H1 (cell line): ENCODE results near the gene HDAC8. TPM values are rescaled to one million over a fixed set of nuclear protein-coding genes. Genes with fewer than 3 reads are reported as not detected.

Experiments used
- CTCF ChIA-PET: fragments of 300-600 bp; sonication (Branson Sonifier 250); formaldehyde crosslinking; loops from one replicate; lab custom pipeline; 2021; ENCODE audit not compliant: partially characterized antibody; lab: Charles Lee
- POLR2A ChIA-PET: fragments of 300-600 bp; sonication (Branson Sonifier 250); formaldehyde crosslinking; loops from one replicate; lab custom pipeline; 2021; ENCODE audit warnings: inconsistent platforms; ENCODE audit not compliant: partially characterized antibody; lab: Charles Lee
- DNase-seq, 2 experiments: peaks; one replicate each; pipeline versions ENCODE4 v3.0.0 to v3.0.0-alpha.2; 2010 to 2022; ENCODE audit warnings: low spot score in 2 of 2, low read depth in 1 of 2, mixed read lengths in 1 of 2
- FAIRE-seq: peaks from 2 replicates; lab custom pipeline; 2011; peaks lifted over from hg19 to GRCh38; lab: Jason Lieb, UNC
- H2AFZ ChIP-seq: 2 replicates; pipeline ENCODE4 v1.8.1; 2012; ENCODE audit warnings: low read length, inconsistent platforms
- H2AK5ac ChIP-seq: 2 replicates; pipeline ENCODE4 v1.6.1; 2013; ENCODE audit warnings: low read depth, low read length
- H2BK120ac ChIP-seq: replicated peaks from 2 replicates; pipeline ENCODE3; 2013; ENCODE audit warnings: low read depth, low read length, inconsistent platforms
- H2BK12ac ChIP-seq: 2 replicates; pipeline ENCODE4 v1.6.1; 2013; ENCODE audit warnings: low read depth, low read length
- H2BK15ac ChIP-seq: 2 replicates; pipeline ENCODE4 v1.6.1; 2013; ENCODE audit warnings: low read length
- H2BK20ac ChIP-seq: 2 replicates; pipeline ENCODE4 v1.6.1; 2013; ENCODE audit warnings: low read length
- H2BK5ac ChIP-seq: 2 replicates; pipeline ENCODE4 v1.6.1; 2013; ENCODE audit warnings: low read depth, low read length
- H3K14ac ChIP-seq: 2 replicates; pipeline ENCODE4 v1.6.1; 2013; ENCODE audit warnings: inconsistent platforms; ENCODE audit not compliant: insufficient read length
- H3K18ac ChIP-seq: 2 replicates; pipeline ENCODE4 v1.6.1; 2013; ENCODE audit warnings: low read length; ENCODE audit errors: extremely low read depth
- H3K23ac ChIP-seq: 2 replicates; pipeline ENCODE4 v1.6.1; 2013; ENCODE audit warnings: inconsistent platforms; ENCODE audit not compliant: insufficient read length
- H3K23me2 ChIP-seq: 2 replicates; pipeline ENCODE4 v1.6.1; 2013; ENCODE audit warnings: low read depth, low read length
- H3K27ac ChIP-seq: 2 replicates; pipeline ENCODE4 v1.6.1; 2011; ENCODE audit warnings: low read depth, low read length, inconsistent platforms
- H3K27me3 ChIP-seq, 4 experiments: replicated peaks in 1 of 4; 1 replicate in 1 of 4; 2 replicates in 3 of 4; pipeline versions ENCODE4 v1.6.1 to v1.8.1; 2011 to 2013; ENCODE audit warnings: low read length in 3 of 4, mild to moderate bottlenecking in 3 of 4, inconsistent platforms in 2 of 4, mixed read lengths in 2 of 4, moderate library complexity in 1 of 4; ENCODE audit not compliant: control insufficient read depth in 3 of 4, insufficient read depth in 3 of 4; ENCODE audit errors: extremely low read depth in 1 of 4
- H3K36me3 ChIP-seq, 4 experiments: 2 replicates each; pipeline versions ENCODE4 v1.6.1 to v1.8.1; 2011 to 2013; ENCODE audit warnings: mild to moderate bottlenecking in 4 of 4, low read length in 3 of 4, moderate library complexity in 2 of 4, control low read depth in 1 of 4, inconsistent platforms in 1 of 4; ENCODE audit not compliant: insufficient read depth in 4 of 4, control insufficient read depth in 2 of 4
- H3K4ac ChIP-seq: replicated peaks from 2 replicates; pipeline ENCODE3; 2013; ENCODE audit warnings: low read length, low read depth, mixed read lengths, inconsistent platforms; ENCODE audit not compliant: insufficient read length
- H3K4me1 ChIP-seq, 4 experiments: replicated peaks in 1 of 4; 1 replicate in 1 of 4; 2 replicates in 3 of 4; pipeline versions ENCODE4 v1.6.1 to v1.8.1; 2011 to 2013; ENCODE audit warnings: low read length in 3 of 4, inconsistent platforms in 2 of 4, mixed read lengths in 1 of 4; ENCODE audit not compliant: insufficient read depth in 4 of 4, control insufficient read depth in 3 of 4
- H3K4me2 ChIP-seq, 2 experiments: 2 replicates each; pipeline versions ENCODE4 v1.6.1 to v1.8.1; 2011 to 2013; ENCODE audit warnings: low read depth in 2 of 2, low read length in 2 of 2, control low read depth in 1 of 2, inconsistent platforms in 1 of 2, mild to moderate bottlenecking in 1 of 2; ENCODE audit not compliant: insufficient read depth in 1 of 2
- H3K4me3 ChIP-seq, 4 experiments: fragments of 200-600, 300-600 bp in 1 of 4; sonication (generic), shearing (Covaris generic), sonication (Bioruptor Twin) in 1 of 4; 2 replicates each; pipeline versions ENCODE4 v1.5.1 to v1.8.1; 2011 to 2016; ENCODE audit warnings: low read length in 4 of 4, low read depth in 3 of 4, control low read depth in 2 of 4, inconsistent platforms in 2 of 4, mild to moderate bottlenecking in 2 of 4, mixed read lengths in 1 of 4, moderate library complexity in 1 of 4; ENCODE audit not compliant: insufficient read depth in 2 of 4; ENCODE audit errors: extremely low read depth in 1 of 4
- H3K56ac ChIP-seq: replicated peaks from 2 replicates; pipeline ENCODE3; 2013; ENCODE audit warnings: low read depth, mild to moderate bottlenecking, mixed read lengths, low read length, inconsistent platforms; ENCODE audit not compliant: insufficient read length
- H3K79me1 ChIP-seq: 2 replicates; pipeline ENCODE4 v1.6.1; 2013; ENCODE audit warnings: low read depth, low read length, control low read depth
- H3K79me2 ChIP-seq, 2 experiments: 2 replicates each; pipeline versions ENCODE4 v1.6.1 to v1.8.1; 2012 to 2013; ENCODE audit warnings: low read length in 2 of 2, mild to moderate bottlenecking in 2 of 2, inconsistent platforms in 1 of 2; ENCODE audit not compliant: insufficient read depth in 2 of 2, control insufficient read depth in 1 of 2
- H3K9ac ChIP-seq, 4 experiments: replicated peaks in 1 of 4; 1 replicate in 1 of 4; 2 replicates in 3 of 4; pipeline versions ENCODE4 v1.6.1 to v1.8.1; 2011 to 2013; ENCODE audit warnings: low read depth in 3 of 4, low read length in 3 of 4, control low read depth in 2 of 4, mild to moderate bottlenecking in 2 of 4, moderate library complexity in 2 of 4, inconsistent platforms in 1 of 4; ENCODE audit errors: extremely low read depth in 1 of 4
- H3K9me3 ChIP-seq, 2 experiments: 2 replicates each; pipeline versions ENCODE4 v1.6.1 to v1.8.1; 2012 to 2013; ENCODE audit warnings: mild to moderate bottlenecking in 2 of 2, moderate library complexity in 2 of 2, control low read depth in 1 of 2, inconsistent platforms in 1 of 2, low read depth in 1 of 2, low read length in 1 of 2, mixed read lengths in 1 of 2; ENCODE audit not compliant: insufficient read depth in 2 of 2
- H4K20me1 ChIP-seq, 2 experiments: replicated peaks in 1 of 2; 2 replicates each; pipeline versions ENCODE3 to v1.8.1; 2011 to 2013; ENCODE audit warnings: inconsistent platforms in 2 of 2, low read length in 2 of 2, mild to moderate bottlenecking in 1 of 2; ENCODE audit not compliant: insufficient read depth in 2 of 2, control insufficient read depth in 1 of 2
- H4K5ac ChIP-seq: 2 replicates; pipeline ENCODE4 v1.6.1; 2013; ENCODE audit warnings: low read length, low read depth, mixed read lengths, inconsistent platforms; ENCODE audit not compliant: insufficient read length
- H4K8ac ChIP-seq: 2 replicates; pipeline ENCODE4 v1.8.0; 2013; ENCODE audit warnings: mild to moderate bottlenecking, moderate library complexity, low read length, inconsistent platforms; ENCODE audit not compliant: insufficient read depth; ENCODE audit errors: extremely low read depth
- H4K91ac ChIP-seq: replicated peaks from 2 replicates; pipeline ENCODE3; 2013; ENCODE audit warnings: low read length, mixed read lengths, inconsistent platforms; ENCODE audit not compliant: insufficient read length
- ATF2 ChIP-seq: IDR thresholded peaks from 2 replicates; pipeline ENCODE4 v1.6.1; 2012; ENCODE audit warnings: low read length, inconsistent platforms
- ATF3 ChIP-seq: IDR thresholded peaks from 2 replicates; pipeline ENCODE4 v1.6.1; 2011; ENCODE audit warnings: low read depth, mild to moderate bottlenecking, low read length; ENCODE audit not compliant: insufficient read depth
- BCL11A ChIP-seq, 2 experiments: IDR thresholded peaks; one replicate each; pipeline ENCODE4 v1.6.1; 2011; ENCODE audit warnings: low read depth in 2 of 2, low read length in 2 of 2, mild to moderate bottlenecking in 2 of 2
- CHD1 ChIP-seq: IDR thresholded peaks from 2 replicates; pipeline ENCODE4 v1.6.1; 2012; ENCODE audit warnings: low read depth, low read length, improper control_type of control experiment
- EP300 ChIP-seq, 2 experiments: IDR thresholded peaks; 1 replicate in 1 of 2; 2 replicates in 1 of 2; pipeline ENCODE4 v1.6.1; 2011 to 2012; ENCODE audit warnings: low read depth in 2 of 2, low read length in 2 of 2, mild to moderate bottlenecking in 2 of 2, borderline replicate concordance in 1 of 2, inconsistent platforms in 1 of 2, moderate library complexity in 1 of 2
- FOSL1 ChIP-seq: IDR thresholded peaks from 2 replicates; pipeline ENCODE4 v1.6.1; 2011; ENCODE audit warnings: mild to moderate bottlenecking, low read depth, low read length, moderate library complexity; ENCODE audit not compliant: insufficient read depth
- JUN ChIP-seq: IDR thresholded peaks from 2 replicates; pipeline ENCODE4 v1.6.1; 2011; ENCODE audit warnings: low read depth, mild to moderate bottlenecking, improper control_type of control experiment, low read length
- MAX ChIP-seq: IDR thresholded peaks from 2 replicates; pipeline ENCODE4 v1.6.1; 2012; ENCODE audit warnings: inconsistent platforms
- POLR2AphosphoS5 ChIP-seq: IDR thresholded peaks from 2 replicates; pipeline ENCODE4 v1.6.1; 2011; ENCODE audit warnings: low read depth, low read length
- SRF ChIP-seq: IDR thresholded peaks from 2 replicates; pipeline ENCODE4 v1.6.1; 2011; ENCODE audit warnings: mild to moderate bottlenecking, low read depth, low read length, moderate library complexity
- TBP ChIP-seq: IDR thresholded peaks from 2 replicates; pipeline ENCODE4 v1.6.1; 2011; ENCODE audit warnings: low read depth, low read length, improper control_type of control experiment
- ZNF274 ChIP-seq: IDR thresholded peaks from 2 replicates; pipeline ENCODE4 v1.7.0; 2012; ENCODE audit warnings: low read length, borderline replicate concordance; ENCODE audit errors: extremely low read depth
- whole genome bisulfite sequencing, 2 experiments: shearing (Covaris generic) in 1 of 2; methylation state at CpG; one replicate each; pipeline versions ENCODE4 v1.1.6 to v1.1.7; 2013 to 2015; ENCODE audit warnings: low lambda C conversion rate in 2 of 2, mixed read lengths in 2 of 2, inconsistent platforms in 1 of 2, low coverage in 1 of 2, missing lambda C conversion rate in 1 of 2; ENCODE audit not compliant: insufficient replicate concordance in 2 of 2, insufficient coverage in 1 of 2, insufficient read length in 1 of 2; ENCODE audit errors: extremely low coverage in 1 of 2, missing lambda C conversion rate in 1 of 2; 5-methylcytosine and 5-hydroxymethylcytosine counted together
- polyA plus RNA-seq, 7 experiments: library from polyadenylated mRNA; depleted of rRNA in 3 of 7; stranded (reverse) in 5 of 7; unstranded in 2 of 7; fragments of >200 nt in 5 of 7; fragments of 200-250 nt in 2 of 7; gene quantifications; 1 replicate in 5 of 7; 2 replicates in 1 of 7; 4 replicates in 1 of 7; pipeline versions ENCODE4 v1.2.1 to v1.2.3, GENCODE V29; 2011 to 2013; ENCODE audit warnings: missing spikeins in 2 of 7, mixed read lengths in 2 of 7
- total RNA-seq: library from RNA; stranded (reverse); fragmentation: NEBNext Ultra II Directional; extraction: Animal tissue kit (Norgen Biotek cat#: 25700); gene quantifications from 2 replicates; pipeline ENCODE4 v1.2.1, GENCODE V29; 2021

The HDAC8 gene
- total and polyA plus RNA-seq, 2 of the 8 experiments (the other 6 are each of a cell fraction or from before 2014, with no cell fraction given): 9.7 to 20.3 TPM

- Histone ChIP-seq H3K4me2 (no peak overlapping the region), H2BK15ac (no peak overlapping the region), H4K8ac (no peak overlapping the region), H3K4me1 (peaks cover 0 to 4% (median 1%) of the 10 kb centered on the region in 4 experiments; a peak in 3 of 7 replicates), H3K9ac (no peak overlapping the region), H3K14ac (no peak overlapping the region), H3K9me3 (no peaks in the 10 kb centered on the region), H3K18ac (no peak overlapping the region), H3K36me3 (no peaks in the 10 kb centered on the region), H4K91ac (no peak overlapping the region), H3K23me2 (no peaks in the 10 kb centered on the region), H2BK12ac (no peak overlapping the region), H3K4me3 (no peak overlapping the region), H4K5ac (no peak overlapping the region), H3K4ac (no peak overlapping the region), H3K79me2 (no peaks in the 10 kb centered on the region), H2BK120ac (no peak overlapping the region), H3K79me1 (no peaks in the 10 kb centered on the region), H2AK5ac (no peak overlapping the region), H4K20me1 (no peaks in the 10 kb centered on the region), H2BK20ac (no peak overlapping the region), H3K27me3 (no peaks in the 10 kb centered on the region), H3K23ac (no peak overlapping the region), H2BK5ac (no peak overlapping the region), H3K27ac (no peak overlapping the region), H3K56ac (no peak overlapping the region), H2AFZ (no peak overlapping the region)
- 92% methylated on average over 1 of the region's 1 CpG; no CpG with 5 or more reads in 1 of the 2 experiments for WGBS, 2 experiments
- FAIRE-seq (no peak), DNase-seq (no peak)
- CTCF ChIA-PET: no interaction called here
- POLR2A ChIA-PET: no interaction called here
- no peak for TF ChIP-seq JUN
- TF ChIP-seq TBP: no peak
- TF ChIP-seq CHD1: no peak
- no peak for TF ChIP-seq BCL11A (IDR thresholded peaks at IDR 0.05; ENCODE audit: low read depth in 2 of 2, low read length in 2 of 2)
- TF ChIP-seq ATF2: no peak
- TF ChIP-seq EP300 (IDR thresholded peaks at IDR 0.05; ENCODE audit: borderline replicate concordance in 1 of 2, low read depth in 2 of 2, low read length in 2 of 2): no peak
- TF ChIP-seq MAX: no peak
- no peak for TF ChIP-seq ATF3
- TF ChIP-seq POLR2AphosphoS5: no peak
- TF ChIP-seq ZNF274: no peak
- TF ChIP-seq SRF: no peak
- TF ChIP-seq FOSL1: no peak
These were observed 176.5 kb downstream of the HDAC8 start for GRCh38 chrX:72396117-72396516.
